ENCODE data around the gene MT1G. TPM values are rescaled to one million over a fixed set of nuclear protein-coding genes. Genes with fewer than 3 reads are reported as not detected.
"Not testable (repeated sequence)": the region's sequence is repeated elsewhere in the genome, so short reads cannot be mapped to it uniquely, and the experiment has no call there.

Gene MT1G
- total RNA-seq, 1 donor from 2014 or later, result not detected

- H3K4me1 Mint-ChIP-seq (ENCODE audit: low read depth, unreplicated experiment), result peaks cover 6% of the 10 kb centered on the region
- H3K36me3 Mint-ChIP-seq (ENCODE audit: unreplicated experiment), result no peaks in the 10 kb centered on the region
- H3K27ac Mint-ChIP-seq (ENCODE audit: unreplicated experiment), result no peak overlapping the region
- no peak overlapping the region for H3K4me3 Mint-ChIP-seq (ENCODE audit: unreplicated experiment)
- DNase-seq, result no peak
- H3K27me3 Mint-ChIP-seq (ENCODE audit: unreplicated experiment), result peaks cover 48% of the 10 kb centered on the region
- no peak for TF ChIP-seq CTCF (IDR thresholded peaks at IDR 0.05; ENCODE audit: partially characterized antibody, unreplicated experiment)
- peaks cover 2% of the 10 kb centered on the region for H3K9me3 Mint-ChIP-seq (ENCODE audit: unreplicated experiment)
These were observed 2.7 kb upstream of the MT1G start for GRCh38 chr16:56670620-56670934.

- Mint-ChIP-seq H3K4me3 (ENCODE audit: unreplicated experiment) (no peak overlapping the region), H3K9me3 (ENCODE audit: unreplicated experiment) (peaks cover 2% of the 10 kb centered on the region), H3K36me3 (ENCODE audit: unreplicated experiment) (no peaks in the 10 kb centered on the region), H3K27me3 (ENCODE audit: unreplicated experiment) (peaks cover 43% of the 10 kb centered on the region), H3K4me1 (ENCODE audit: low read depth, unreplicated experiment) (peaks cover 4% of the 10 kb centered on the region), H3K27ac (ENCODE audit: unreplicated experiment) (no peak overlapping the region)
- no peak for TF ChIP-seq CTCF (IDR thresholded peaks at IDR 0.05; ENCODE audit: partially characterized antibody, unreplicated experiment)
- DNase-seq, result no peak
These were observed 2.2 kb upstream of the MT1G start for GRCh38 chr16:56669840-56670619.

- TF ChIP-seq CTCF (IDR thresholded peaks at IDR 0.05; ENCODE audit: partially characterized antibody, unreplicated experiment), result no peak
- Mint-ChIP-seq H3K4me3 (ENCODE audit: unreplicated experiment) (no peak within 1 kb of the TSS), H3K27ac (ENCODE audit: unreplicated experiment) (no peak within 1 kb of the TSS), H3K4me1 (ENCODE audit: low read depth, unreplicated experiment) (peaks cover 2% of the 10 kb centered on the region), H3K9me3 (ENCODE audit: unreplicated experiment) (peaks cover 2% of the 10 kb centered on the region), H3K36me3 (ENCODE audit: unreplicated experiment) (no peaks in the 10 kb centered on the region), H3K27me3 (ENCODE audit: unreplicated experiment) (peaks cover 40% of the 10 kb centered on the region)
- no peak for DNase-seq
These were observed 1.4 kb upstream of the MT1G start, which contains the start of gene MT1H for GRCh38 chr16:56669005-56669839. TSS of gene MT1H (plus strand) at chr16:56669814. CDS start at chr16:56669885, 71 bp downstream.

DNA sequence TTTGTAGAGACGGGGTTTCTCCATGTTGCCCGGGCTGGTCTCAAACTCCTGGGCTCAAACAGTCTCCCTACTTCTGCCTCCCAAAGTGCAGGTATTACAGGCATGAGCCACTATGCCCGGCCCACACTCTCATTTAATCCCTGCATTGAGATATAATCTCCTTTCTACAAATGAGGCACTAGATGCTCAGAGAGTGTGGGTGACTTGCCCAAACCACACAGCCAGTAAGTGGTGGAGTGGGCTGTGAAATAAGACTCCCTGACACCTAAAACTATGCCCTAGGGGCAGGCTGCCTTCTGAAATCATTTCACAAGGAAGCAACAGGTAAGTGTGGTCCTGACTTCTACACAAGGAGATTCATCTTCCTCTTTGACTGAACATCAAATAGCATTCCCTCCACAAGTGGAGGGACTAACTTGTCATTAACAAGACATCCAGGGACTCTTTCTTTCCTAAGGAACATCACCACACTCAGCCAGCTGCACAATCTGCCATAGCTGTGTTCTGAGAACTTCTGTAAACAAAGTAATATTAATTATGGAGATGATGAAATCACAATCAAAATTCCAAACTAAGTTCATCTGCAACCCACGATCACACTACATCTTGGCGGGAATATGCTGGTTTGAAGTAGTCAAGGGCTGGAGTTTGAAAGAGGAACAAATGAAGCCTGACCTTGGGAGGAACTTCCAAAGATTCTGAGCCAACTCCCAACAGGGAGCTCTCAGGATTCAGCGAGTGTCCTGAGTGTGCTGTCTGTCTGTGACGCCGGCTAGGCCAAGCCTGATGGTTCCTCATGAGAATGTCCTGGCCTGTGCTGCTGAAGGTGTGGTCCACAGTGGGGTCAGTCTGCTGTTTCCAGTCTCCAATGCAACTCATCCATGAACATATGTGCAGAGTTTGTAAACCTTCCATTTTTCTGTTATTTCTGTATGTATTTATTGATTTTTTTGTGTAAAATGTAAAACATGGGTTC is 2.3 kb downstream of the MT1G start:
- not testable (repeated sequence) for DNase-seq; H3K4me1 Mint-ChIP-seq (ENCODE audit: low read depth, unreplicated experiment); H3K27ac Mint-ChIP-seq (ENCODE audit: unreplicated experiment); H3K4me3 Mint-ChIP-seq (ENCODE audit: unreplicated experiment); H3K9me3 Mint-ChIP-seq (ENCODE audit: unreplicated experiment); H3K36me3 Mint-ChIP-seq (ENCODE audit: unreplicated experiment)
- peaks cover 33% of the 10 kb centered on the region for H3K27me3 Mint-ChIP-seq (ENCODE audit: unreplicated experiment)

- no peak overlapping the region for H3K27ac Mint-ChIP-seq (ENCODE audit: unreplicated experiment)
- peaks cover 37% of the 10 kb centered on the region for H3K27me3 Mint-ChIP-seq (ENCODE audit: unreplicated experiment)
- peaks cover 4% of the 10 kb centered on the region for H3K9me3 Mint-ChIP-seq (ENCODE audit: unreplicated experiment)
- no peak overlapping the region for H3K4me3 Mint-ChIP-seq (ENCODE audit: unreplicated experiment)
- TF ChIP-seq CTCF (IDR thresholded peaks at IDR 0.05; ENCODE audit: partially characterized antibody, unreplicated experiment), result no peak
- DNase-seq, result no peak
- H3K36me3 Mint-ChIP-seq (ENCODE audit: unreplicated experiment), result peaks cover 3% of the 10 kb centered on the region
- H3K4me1 Mint-ChIP-seq (ENCODE audit: low read depth, unreplicated experiment), result no peaks in the 10 kb centered on the region
These were observed 3.4 kb downstream of the MT1G start for GRCh38 chr16:56664506-56664905.
